Fibroblast of skin of left biceps (primary cell): Measurements from ENCODE around the gene CCDC61.

Source experiments
- DNase-seq, 2 experiments: peaks; one replicate each; pipeline ENCODE4 v3.0.0-alpha.2; 2013; ENCODE audit warnings: low read depth in 2 of 2

Gene CCDC61

DNA sequence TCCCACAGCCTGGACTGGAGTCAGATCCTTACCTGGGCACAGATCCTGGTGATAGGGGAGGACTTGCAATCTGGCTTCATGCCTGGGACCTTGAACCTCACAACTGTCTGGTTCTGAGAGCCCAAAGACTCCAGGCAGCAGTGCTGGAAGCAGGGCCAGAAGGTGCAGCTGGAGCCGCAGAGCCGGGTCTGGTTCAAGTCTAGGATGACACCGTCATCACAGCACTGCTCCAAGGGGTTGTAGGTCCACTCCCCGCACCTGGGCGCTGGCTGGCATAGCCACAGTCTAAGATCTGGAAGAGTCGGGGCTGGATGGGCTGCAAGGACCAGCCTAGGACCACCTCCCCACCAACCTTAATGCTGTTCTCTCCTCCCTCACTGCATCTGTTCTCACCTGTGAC, 44.9 kb downstream of the CCDC61 start:
- DNase-seq = no peak

DNA sequence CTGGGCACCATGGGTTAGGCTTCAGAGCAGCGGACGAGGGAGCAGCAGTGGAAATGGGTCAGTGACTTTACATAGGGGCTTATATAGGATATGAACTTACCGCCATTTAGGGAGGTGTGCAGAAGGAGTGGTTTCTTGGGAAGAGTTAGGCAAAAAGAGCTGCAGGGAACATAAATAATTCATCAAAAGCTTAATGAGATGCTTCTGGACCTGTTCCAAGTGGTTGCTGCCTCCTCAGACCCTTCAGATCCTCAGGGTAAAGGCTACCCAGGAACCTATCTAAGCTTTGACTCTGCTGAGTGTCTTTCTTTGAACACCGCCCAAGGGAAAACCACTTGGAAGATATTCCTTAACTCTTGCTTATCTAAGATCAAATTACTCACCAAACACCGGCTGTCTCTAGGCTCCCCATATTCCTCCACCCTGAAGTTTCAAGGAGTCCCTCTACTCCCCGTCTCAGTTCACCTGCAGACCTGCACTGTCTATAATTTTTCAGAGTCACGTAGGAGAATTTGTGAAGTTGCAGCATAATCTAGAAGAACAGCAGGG, 45.8 kb downstream of the CCDC61 start, which contains the start of gene IGFL4:
Gene IGFL4, minus strand, starts transcription at position 51 of the 549 bp plus-strand sequence. Its CDS starts 40 bp downstream, at position 11.
- no peak for DNase-seq

DNA sequence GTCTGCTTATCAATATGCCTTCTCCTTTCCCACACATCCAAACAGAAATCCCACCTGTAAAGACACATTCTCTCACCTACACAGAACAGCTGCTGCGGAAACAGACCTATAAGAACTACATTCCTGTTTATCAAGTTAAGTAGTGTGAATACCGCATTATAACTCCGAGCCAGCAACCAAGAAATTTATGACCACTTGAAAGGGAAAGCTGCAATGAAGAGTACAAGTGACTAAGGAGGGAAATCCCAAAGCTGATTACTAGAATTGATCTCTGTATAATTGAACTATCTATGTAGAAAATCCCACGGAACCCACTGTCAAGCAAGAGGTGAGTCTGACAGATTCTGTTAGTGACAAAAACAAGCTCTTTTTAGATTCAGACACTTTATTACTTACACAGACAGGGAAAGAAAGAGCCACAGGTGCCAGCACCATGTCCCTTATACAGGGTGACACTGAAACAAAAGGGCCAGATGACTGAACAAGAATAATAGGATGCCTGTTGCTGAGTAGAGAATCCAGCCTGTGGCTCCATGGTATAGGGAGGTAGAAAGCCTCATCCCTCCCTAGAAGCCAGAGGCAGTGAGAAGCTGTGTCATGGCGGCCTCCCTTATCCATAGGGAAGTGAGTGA, 47.1 kb downstream of the CCDC61 start:
- DNase-seq = no peak

DNA sequence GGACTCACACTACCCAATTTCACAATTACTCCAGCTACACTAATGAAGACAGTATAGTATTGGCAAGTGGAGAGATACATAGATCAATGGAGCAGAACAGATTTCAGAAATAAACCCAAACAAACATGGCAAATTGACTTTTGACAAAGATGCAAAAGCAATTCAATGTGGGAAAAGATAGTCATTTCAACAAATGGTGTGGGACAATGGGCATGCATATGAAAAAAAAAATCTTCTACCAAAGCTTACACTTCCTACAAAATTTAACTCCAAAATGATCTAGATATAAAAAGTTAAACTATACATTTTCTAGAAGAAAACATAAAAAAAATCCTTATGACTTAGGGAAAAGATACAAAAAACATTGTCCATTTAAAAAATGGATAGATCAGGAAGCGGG, 48.3 kb downstream of the CCDC61 start:
- DNase-seq = no peak

DNA sequence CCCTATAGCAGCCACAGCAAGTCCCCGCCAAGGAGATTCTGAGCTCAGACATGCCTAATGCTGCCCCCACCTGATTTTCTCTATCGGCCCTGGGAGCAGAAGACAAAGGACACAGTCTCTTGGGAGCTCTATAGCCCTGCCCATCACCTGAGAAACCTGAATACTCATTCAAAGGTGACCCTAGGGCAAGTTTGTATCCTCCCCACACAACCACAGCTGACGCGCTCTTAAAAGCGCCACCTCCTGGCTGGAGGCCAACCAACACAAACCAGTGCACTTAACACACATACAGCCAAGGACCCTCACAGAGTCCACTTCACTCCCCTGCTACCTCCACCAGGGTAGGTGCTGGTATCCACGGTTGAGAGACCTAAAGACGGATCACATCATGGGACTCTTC, 54.3 kb downstream of the CCDC61 start:
- DNase-seq = no peak

DNA sequence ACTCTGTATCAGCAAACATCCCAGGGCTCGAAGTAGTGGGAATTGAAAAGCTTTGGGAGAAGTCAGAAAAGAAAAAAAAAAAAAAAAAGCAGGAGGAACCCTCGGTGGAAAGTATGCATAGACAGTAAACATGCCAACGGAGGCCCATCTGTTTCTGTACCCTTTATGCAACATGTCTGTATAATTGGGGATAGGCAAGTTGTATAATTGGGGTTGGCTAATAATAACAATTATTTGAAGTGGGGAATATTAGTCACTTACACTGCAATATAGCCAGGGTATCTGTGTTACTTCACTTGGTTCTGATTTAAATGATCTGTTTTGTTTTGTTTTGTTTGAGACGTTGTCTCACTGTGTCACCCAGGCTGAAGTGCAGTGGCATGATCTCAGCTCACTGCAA, 57.6 kb downstream of the CCDC61 start:
- DNase-seq = no peak

DNA sequence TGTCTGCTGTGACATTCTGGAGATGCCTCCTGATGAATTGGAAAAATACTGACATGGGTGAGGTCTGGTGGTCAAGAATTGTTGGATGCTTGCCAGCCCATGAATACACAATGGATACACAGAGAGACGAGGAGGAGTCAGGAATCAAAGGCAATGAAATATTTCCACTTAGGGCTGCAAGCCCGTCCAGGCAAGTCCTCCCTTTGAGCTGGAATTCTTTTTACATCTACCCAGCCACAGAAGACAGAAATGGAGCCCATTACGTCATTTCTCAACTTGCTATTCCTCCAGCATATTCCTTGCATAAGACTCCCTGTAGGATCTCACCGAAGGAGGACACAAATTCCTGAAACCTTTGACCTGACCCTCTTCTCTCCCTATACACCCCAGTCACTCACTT, 61.3 kb downstream of the CCDC61 start:
- DNase-seq = no peak

DNA sequence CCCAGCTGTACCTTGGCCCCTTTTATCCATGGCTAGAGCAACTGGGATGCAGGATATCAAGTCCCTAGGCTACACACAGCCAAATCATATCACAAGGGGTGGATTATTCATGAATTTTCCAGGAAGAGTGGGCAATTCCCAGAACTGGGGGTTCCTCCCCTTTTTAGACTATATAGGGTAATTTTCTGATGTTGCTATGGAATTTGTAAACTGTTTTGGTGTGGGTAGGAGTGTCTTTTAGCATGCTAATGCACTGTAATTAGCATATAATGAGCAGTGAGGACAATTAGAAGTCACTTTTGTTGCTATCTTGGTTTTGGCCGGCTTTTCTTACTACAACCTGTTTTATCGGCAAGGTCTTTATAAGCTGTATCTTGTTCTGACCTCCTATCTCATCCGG, 63.5 kb downstream of the CCDC61 start:
- no peak for DNase-seq

DNA sequence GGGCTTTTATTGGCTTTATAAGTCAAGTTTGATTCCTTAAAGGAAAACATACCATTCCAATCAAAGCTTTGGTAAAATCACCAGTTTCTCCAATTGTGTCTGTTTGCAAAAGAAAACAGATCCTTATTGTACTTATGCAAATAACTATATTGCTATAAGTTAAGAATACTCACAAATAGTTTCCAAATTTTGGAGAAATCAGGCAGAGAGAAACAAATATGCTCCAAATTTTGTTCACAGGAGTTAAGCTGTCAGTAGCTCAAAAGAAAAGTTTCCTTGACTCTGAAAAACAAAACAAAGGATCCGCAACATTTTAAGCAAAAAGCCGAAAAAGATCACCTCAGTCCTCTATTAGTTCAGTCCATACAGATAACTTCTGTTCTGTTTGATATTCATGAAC, 64.7 kb downstream of the CCDC61 start:
- DNase-seq = no peak

DNA sequence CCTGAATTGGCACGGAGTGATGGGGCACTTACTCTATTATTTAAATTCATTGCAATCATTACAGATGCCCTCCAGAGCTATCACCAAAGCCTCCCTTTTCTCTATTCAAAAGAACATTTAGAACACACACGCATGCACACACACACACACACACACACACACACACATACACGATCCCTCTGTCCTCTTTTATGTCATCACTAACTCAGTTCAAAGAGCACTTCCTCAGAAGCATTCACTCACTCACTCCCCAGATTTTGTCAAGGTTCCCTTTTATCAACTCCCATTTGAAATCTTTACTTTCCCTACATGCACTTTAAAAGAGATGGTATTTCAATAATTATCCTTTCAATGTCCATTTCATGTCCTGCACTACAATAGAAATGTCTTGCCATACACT, 67.9 kb downstream of the CCDC61 start:
- no peak for DNase-seq

DNA sequence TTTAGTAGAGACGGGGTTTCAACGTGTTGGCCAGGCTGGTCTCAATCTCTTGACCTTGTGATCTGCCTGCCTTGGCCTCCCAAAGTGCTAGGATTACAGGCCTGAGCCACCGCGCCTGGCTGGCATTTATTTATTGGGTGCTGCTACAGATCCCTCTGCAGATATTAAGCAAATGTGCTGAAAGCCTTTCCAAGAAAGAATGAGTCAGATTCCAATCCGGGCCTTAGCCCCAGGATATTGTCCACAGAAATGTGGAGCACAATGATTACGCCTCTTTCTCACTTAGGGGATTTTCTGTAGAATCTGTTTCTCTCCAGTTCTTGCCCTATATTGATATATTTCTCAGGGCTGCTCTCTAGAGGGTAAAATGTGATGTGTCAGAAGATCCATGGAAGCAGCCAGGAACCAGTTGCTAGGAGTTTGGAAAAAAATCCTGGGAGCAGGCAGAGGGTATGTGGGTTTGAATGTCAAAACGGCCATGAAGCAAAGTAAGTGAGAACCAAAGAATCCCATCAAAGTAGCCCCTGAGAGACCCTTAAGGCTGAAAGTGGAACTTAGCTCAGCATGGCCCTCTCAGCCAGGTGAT, 70.3 kb downstream of the CCDC61 start:
- no peak for DNase-seq

DNA sequence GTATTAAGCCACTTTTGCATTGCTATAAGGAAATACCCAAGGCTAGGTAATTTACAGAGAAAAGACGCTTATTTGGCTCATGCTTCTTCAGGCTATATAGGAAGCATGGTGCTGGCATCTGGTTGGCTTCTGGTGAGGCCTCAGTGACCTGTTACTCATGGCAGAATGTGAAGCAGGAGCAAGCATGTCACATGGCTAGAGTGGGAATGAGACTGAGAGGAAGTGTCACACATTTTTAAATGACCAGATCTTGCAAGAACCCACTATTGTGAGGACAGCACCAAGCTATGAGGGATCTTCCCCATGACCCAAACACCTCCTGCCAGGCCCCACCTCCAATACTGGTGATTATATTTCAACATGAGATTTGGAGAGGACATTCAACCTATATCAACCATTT, 71.2 kb downstream of the CCDC61 start:
- no peak for DNase-seq

DNA sequence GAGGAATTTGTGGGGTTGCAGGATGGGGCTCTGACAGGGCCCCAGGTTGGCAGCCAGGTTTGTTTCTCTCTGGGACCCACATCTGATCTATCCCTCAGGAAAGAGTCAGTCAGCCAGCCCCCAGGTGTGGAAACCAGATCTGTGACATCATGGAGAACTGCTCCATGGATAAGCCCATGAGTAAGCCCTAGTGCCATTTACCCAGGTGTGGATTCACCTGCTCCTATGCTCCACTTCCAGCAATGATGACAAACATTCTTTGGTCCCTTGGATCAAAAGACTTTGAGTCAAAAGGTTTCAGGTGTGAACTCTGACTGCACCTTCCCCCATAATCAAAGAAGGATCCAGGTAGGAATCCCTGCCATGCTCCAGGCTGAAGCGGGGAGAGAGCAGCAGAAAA, 72.4 kb downstream of the CCDC61 start:
- DNase-seq = no peak
